Activated T-helper 2 cell treated with anti-CD3 and anti-CD28 coated beads, Interferon-gamma antibody, Interleukin-2, Interleukin-4, amounts not matched to agents 10 μg/mL and 5 μg/mL and 100 μg/mL, durations not matched to agents 14 hours and 24 hours and 36 hours (primary cell): ENCODE data around the gene TPK1. TPM values are rescaled to one million over a fixed set of nuclear protein-coding genes. Genes with fewer than 3 reads are reported as not detected.
"Not testable (repeated sequence)": the region's sequence is repeated elsewhere in the genome, so short reads cannot be mapped to it uniquely, and the experiment has no call there.

Experiments
- DNase-seq: peaks from one replicate; pipeline ENCODE4 v3.0.0; 2021; ENCODE audit warnings: low spot score
- H3K27ac Mint-ChIP-seq: one replicate; pipeline ENCODE4 v1.8.0; 2021; ENCODE audit warnings: mixed read lengths
- H3K27me3 Mint-ChIP-seq: one replicate; pipeline ENCODE4 v1.8.0; 2021; ENCODE audit warnings: low read depth, mixed read lengths
- H3K36me3 Mint-ChIP-seq: one replicate; pipeline ENCODE4 v1.8.0; 2021; ENCODE audit warnings: low read depth, mixed read lengths
- H3K4me1 Mint-ChIP-seq: one replicate; pipeline ENCODE4 v1.8.0; 2021; ENCODE audit warnings: low read depth, mixed read lengths
- H3K4me3 Mint-ChIP-seq: one replicate; pipeline ENCODE4 v1.8.0; 2021; ENCODE audit warnings: low read depth, mild to moderate bottlenecking, moderate library complexity, mixed read lengths
- H3K9me3 Mint-ChIP-seq: one replicate; pipeline ENCODE4 v1.8.0; 2021; ENCODE audit warnings: mixed read lengths
- intact Hi-C: fragments of 100-400 bp; cut with micrococcal nuclease; formaldehyde crosslinking; loops from one replicate; pipeline ENCODE4 v1.15.1; 2023
- total RNA-seq: library from RNA; stranded (reverse); gene quantifications from 2 replicates; pipeline ENCODE4 v1.2.3, GENCODE V29; 2022

Gene TPK1
- total RNA-seq, 1 donor from 2014 or later, result 17.5 TPM

DNA sequence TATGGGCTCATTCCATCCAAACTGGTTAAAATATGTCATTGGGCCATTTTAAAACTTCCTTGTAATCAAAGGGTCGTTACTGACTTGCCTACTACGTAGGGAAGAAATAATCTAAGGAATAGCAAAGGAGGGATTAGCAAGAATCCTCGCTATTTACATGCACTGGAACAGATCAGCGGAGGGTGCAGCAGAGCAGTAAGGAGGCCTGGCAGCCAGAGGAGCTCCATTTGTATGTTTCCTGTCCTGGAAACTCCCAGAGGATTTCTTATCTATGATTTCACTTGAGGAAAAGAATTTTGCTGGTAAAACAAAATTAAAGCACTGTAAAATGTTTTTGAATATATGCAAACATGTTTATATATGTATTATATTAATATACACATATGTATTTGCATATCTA, 107.3 kb downstream of the TPK1 start:
- Mint-ChIP-seq H3K27ac (no peak overlapping the region), H3K27me3 (no peaks in the 10 kb centered on the region), H3K36me3 (no peaks in the 10 kb centered on the region), H3K4me1 (no peaks in the 10 kb centered on the region), H3K9me3 (no peaks in the 10 kb centered on the region), H3K4me3 (no peak overlapping the region)
- intact Hi-C loops, result no loop called here
- no peak for DNase-seq

DNA sequence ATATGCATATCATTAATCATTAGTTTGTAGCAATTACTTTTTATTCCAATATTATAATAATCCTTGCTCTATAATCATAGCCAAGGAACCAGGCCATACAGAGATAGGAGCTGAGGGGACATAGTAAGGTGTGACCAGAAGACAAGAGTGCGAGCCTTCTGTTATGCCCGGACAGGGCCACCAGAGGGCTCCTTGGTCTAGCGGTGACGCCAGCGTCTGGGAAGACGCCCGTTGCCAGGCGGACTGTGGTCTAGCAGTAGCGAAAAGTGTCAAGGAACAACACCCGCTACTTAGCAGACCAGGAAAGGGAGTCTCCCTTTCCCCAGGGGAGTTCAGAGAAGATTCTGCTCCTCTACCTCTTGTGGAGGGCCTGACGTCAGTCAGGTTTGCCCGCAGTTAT, 109.0 kb downstream of the TPK1 start:
- DNase-seq, H3K27me3 Mint-ChIP-seq, H3K9me3 Mint-ChIP-seq, H3K4me3 Mint-ChIP-seq, H3K4me1 Mint-ChIP-seq, intact Hi-C loops, H3K36me3 Mint-ChIP-seq, H3K27ac Mint-ChIP-seq: not testable (repeated sequence)

DNA sequence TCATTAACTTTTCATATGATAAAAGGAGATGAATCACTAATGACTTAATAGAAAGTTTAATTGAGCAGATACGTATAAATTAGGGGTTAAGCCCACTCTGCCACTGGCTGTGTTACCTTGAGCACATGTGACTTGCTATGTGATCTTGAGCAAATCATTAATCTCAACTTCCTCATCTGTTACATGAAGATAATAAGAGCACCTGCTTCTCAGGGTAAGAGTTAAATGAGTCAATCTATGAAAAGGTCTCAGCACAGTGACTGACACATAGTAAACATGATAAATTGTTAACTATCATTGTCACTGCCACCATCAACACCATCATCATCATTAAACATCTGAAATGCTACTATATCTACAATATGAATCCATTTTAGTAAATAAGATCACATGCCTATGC, 110.8 kb downstream of the TPK1 start:
- no peaks in the 10 kb centered on the region for H3K27me3 Mint-ChIP-seq
- DNase-seq, result no peak
- H3K4me1 Mint-ChIP-seq, result peaks cover 3% of the 10 kb centered on the region
- H3K36me3 Mint-ChIP-seq, result no peaks in the 10 kb centered on the region
- no peak overlapping the region for H3K27ac Mint-ChIP-seq
- no peaks in the 10 kb centered on the region for H3K9me3 Mint-ChIP-seq
- intact Hi-C loops, result no loop called here
- no peak overlapping the region for H3K4me3 Mint-ChIP-seq

DNA sequence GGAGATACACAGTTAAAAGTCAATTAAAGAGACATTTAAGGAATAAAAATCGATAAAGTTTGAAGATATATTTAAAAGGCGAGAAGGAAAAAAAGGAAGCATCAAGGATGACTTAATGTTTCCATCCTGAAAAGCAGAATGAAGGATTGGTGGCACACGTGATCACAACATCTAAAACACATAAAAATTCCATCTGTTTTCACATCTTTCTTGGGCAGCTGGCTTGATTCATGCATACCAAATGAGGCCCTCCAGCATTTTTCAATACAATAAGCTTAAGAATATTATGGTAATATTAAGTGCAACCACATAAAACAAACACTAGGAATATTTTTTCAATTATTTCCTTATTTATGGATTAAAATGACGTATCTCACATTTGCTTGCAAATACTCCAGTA, 112.6 kb downstream of the TPK1 start:
- Mint-ChIP-seq H3K36me3 (no peaks in the 10 kb centered on the region), H3K27me3 (no peaks in the 10 kb centered on the region), H3K4me1 (peaks cover 3% of the 10 kb centered on the region), H3K27ac (no peak overlapping the region), H3K4me3 (no peak overlapping the region), H3K9me3 (no peaks in the 10 kb centered on the region)
- intact Hi-C loops, result no loop called here
- DNase-seq, result no peak

DNA sequence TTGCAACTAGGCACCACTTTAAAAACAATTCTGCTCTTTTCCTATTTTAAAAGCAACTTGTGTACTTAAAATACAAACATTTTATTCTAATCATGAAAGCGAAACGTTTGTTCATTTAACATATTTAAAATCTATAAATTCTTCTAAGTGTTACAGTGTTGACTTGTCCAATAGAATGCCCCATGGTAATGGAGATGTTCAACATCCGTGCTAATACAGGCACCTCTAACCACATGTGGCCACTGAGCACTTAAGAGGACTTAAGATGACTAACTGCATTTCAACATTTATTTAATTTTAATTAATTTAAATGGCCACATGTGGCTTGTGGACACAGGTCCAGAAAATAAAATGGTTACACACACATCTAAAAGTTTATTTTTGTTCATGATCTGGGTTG, 115.1 kb downstream of the TPK1 start:
- Mint-ChIP-seq H3K4me3 (no peak overlapping the region), H3K36me3 (no peaks in the 10 kb centered on the region), H3K27ac (no peak overlapping the region), H3K9me3 (no peaks in the 10 kb centered on the region), H3K4me1 (peaks cover 3% of the 10 kb centered on the region), H3K27me3 (no peaks in the 10 kb centered on the region)
- no peak for DNase-seq
- intact Hi-C loops, result no loop called here

DNA sequence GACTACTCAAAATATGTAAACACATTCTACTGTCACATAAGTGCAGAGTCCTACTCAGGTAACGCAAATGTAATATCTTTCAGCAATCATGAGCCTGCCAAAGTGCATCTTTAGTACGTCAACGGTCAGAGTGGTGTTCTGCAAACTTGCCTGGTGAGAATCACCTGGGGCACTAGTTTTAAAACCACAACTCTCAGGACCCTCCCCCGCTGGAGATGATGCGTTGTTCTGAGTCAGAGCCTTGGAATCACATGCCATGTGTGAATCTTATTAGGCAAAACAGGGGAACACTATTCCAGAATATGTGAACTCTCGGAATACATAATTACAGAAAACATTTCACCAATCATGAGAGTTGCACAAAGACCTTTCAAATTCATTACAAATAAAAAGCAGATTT, 115.7 kb downstream of the TPK1 start:
- no peak for DNase-seq
- intact Hi-C loops, result no loop called here
- no peaks in the 10 kb centered on the region for H3K36me3 Mint-ChIP-seq
- H3K4me1 Mint-ChIP-seq, result peaks cover 3% of the 10 kb centered on the region
- H3K27me3 Mint-ChIP-seq, result no peaks in the 10 kb centered on the region
- no peak overlapping the region for H3K4me3 Mint-ChIP-seq
- H3K9me3 Mint-ChIP-seq, result no peaks in the 10 kb centered on the region
- H3K27ac Mint-ChIP-seq, result no peak overlapping the region

DNA sequence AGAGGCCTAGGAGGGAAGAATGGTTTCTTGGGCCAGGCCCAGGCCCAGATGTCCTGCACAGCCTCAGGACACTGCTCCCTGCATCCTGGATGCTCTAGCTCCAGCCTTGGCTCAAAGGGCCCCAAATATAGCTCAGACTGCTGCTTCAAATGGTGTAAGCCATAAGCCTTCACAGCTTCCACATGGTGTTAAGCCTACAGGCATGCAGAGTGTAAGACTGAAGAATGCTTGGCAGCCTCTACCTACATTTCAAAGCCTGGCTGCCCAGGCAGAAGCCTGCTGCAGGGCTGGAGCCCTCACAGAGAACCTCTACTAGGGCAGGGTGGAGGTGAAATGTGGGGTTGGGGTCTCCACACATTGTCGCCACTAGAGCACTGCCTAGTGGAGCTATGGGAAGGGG, 118.1 kb downstream of the TPK1 start:
- Mint-ChIP-seq H3K36me3 (no peaks in the 10 kb centered on the region), H3K4me1 (peaks cover 6% of the 10 kb centered on the region), H3K27me3 (no peaks in the 10 kb centered on the region), H3K9me3 (no peaks in the 10 kb centered on the region), H3K27ac (no peak overlapping the region), H3K4me3 (no peak overlapping the region)
- DNase-seq, result no peak
- intact Hi-C loops, result no loop called here

DNA sequence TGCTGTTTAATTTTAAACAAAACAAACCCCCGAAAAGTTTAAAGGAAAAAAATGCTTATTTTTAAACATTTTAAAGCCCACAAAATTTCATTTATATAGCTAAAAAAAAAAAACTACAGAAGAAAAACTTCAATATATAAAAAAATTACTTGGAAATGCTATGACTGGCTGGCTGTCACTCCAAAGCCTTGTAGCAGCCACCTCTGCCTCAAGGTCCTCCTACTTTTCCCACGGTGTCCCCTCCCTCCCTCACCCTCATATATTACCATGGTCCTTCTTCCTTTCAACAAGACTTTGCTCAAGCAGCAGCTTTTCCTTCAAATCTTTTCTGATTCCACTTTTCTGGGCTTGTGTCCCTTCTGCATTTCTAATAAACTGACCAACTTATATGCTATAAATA, 122.0 kb downstream of the TPK1 start:
- H3K27ac Mint-ChIP-seq, result no peak overlapping the region
- H3K4me3 Mint-ChIP-seq, result no peak overlapping the region
- intact Hi-C loops, result no loop called here

DNA sequence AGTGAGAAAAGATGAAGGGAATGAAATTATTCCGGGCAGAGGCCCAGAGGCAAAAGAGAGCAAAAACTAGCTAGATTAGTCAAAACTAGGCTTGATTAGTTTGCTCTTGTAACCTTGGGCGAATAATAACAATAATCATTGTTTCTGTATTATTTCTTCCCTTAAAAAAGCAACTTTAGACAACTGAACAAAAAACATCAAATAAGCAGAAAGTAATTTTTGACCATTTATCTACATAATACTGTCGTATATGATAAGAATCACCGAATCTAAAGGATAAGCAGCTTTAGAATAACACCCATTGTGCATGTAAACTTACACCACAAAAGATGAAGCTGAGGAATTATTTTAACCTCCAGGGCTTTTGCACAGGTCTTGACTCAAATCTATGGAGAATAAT, 125.1 kb downstream of the TPK1 start:
- Mint-ChIP-seq H3K27ac (no peak overlapping the region), H3K27me3 (no peaks in the 10 kb centered on the region), H3K36me3 (no peaks in the 10 kb centered on the region), H3K4me1 (peaks cover 5% of the 10 kb centered on the region), H3K4me3 (no peak overlapping the region), H3K9me3 (no peaks in the 10 kb centered on the region)
- intact Hi-C loops, result no loop called here
- no peak for DNase-seq

More for the DNA sequence above, 122.0 kb downstream of the TPK1 start:
- no peaks in the 10 kb centered on the region for H3K27me3 Mint-ChIP-seq
- no peak for DNase-seq
- no peaks in the 10 kb centered on the region for H3K9me3 Mint-ChIP-seq
- H3K4me1 Mint-ChIP-seq, result peaks cover 5% of the 10 kb centered on the region
- no peaks in the 10 kb centered on the region for H3K36me3 Mint-ChIP-seq

DNA sequence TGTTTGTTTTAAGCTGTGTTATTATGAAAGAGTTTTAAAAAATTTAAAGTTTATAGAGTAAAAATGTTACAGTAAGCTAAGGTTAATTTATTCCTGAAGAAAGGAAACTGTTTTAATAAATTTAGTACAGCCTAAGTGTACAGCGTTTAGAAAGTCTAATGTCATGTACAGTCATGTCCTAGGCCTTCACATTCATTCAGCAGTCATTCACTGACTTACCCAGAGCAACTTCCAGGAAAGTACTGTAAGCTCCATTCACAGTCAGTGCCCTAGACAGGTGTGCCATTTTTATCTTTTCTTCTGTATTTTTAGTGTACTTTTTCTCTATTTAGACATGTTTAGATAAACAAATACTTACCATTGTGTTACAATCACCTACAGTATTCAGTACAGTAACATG, 126.8 kb downstream of the TPK1 start:
- no peaks in the 10 kb centered on the region for H3K9me3 Mint-ChIP-seq
- H3K27me3 Mint-ChIP-seq, result no peaks in the 10 kb centered on the region
- H3K27ac Mint-ChIP-seq, result no peak overlapping the region
- intact Hi-C loops, result no loop called here
- peaks cover 5% of the 10 kb centered on the region for H3K4me1 Mint-ChIP-seq
- no peak overlapping the region for H3K4me3 Mint-ChIP-seq
- H3K36me3 Mint-ChIP-seq, result no peaks in the 10 kb centered on the region
- no peak for DNase-seq

DNA sequence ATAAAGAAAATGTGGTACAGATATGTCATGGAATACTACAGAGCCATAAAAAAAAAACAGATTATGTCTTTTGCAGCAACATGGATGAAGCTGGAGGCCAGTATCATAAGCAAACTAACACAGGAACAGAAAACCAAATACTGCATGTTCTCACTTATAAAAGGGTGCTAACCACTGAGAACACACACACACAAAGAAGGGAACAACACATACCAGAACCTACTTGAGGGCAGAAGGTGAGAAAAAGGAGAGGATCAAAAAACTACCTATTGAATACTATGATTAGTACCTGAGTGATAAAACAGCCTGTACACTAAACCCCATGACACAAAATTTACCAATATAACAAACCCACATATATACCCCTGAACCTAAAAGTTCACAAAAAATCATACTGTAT, 144.6 kb downstream of the TPK1 start:
- Mint-ChIP-seq H3K9me3 (no peaks in the 10 kb centered on the region), H3K4me3 (no peak overlapping the region), H3K27me3 (no peaks in the 10 kb centered on the region), H3K27ac (no peak overlapping the region), H3K4me1 (no peaks in the 10 kb centered on the region), H3K36me3 (no peaks in the 10 kb centered on the region)
- no peak for DNase-seq
- intact Hi-C loops, result no loop called here

DNA sequence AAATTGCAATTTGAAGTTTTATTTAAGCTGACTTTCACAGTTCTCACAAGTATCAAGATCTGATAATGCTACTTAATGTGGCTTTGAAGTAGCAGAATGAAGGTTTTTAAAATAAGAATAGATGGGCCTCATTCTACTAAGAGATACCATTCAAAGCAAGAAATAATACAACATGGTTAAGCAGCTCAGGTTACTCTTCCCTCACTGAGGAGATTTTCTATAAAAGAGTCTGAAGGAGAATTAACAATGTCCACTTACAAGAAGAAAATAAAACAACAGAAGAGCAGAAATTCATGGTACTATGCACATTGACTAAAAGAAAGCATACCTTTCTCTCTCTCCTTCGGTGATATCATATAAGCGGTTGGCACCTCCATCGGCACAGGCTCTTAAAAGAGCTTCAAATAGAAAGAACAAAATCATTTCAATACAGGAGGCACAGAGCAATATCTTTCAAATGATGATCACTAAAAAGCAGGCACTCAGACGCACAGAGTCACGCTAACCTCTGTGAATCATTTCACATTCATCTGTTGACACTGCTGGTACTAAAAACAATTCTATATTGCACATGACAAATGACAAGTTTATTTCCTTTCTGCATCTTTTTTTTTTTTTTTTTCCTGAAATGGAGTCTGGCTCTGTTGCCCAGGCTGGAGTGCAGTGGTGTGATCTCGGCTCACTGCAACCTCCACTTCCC, 153.1 kb downstream of the TPK1 start:
- Mint-ChIP-seq H3K36me3 (no peaks in the 10 kb centered on the region), H3K27me3 (no peaks in the 10 kb centered on the region), H3K4me1 (no peaks in the 10 kb centered on the region), H3K4me3 (no peak overlapping the region), H3K27ac (no peak overlapping the region), H3K9me3 (no peaks in the 10 kb centered on the region)
- intact Hi-C loops, result no loop called here
- DNase-seq, result no peak

DNA sequence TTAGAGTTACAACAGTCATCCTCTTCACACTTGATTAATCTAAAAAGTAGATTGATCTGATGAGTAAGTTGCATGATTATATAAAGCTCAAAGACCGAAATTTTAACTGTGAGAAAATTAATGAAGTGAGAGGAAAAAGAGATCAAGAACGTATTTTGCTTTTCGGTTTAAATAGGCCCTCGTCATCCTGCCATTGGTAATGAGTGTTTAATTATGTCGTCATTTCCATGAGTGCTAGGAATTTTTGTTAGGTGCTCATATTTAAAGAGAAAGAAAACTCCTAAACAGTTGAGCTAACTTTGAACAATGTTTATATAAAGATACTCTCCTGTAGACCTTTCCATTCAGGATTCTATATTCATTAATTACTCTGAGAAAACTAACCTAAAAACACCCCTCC, 159.4 kb downstream of the TPK1 start:
- intact Hi-C loops, result no loop called here
- no peaks in the 10 kb centered on the region for H3K36me3 Mint-ChIP-seq
- H3K4me3 Mint-ChIP-seq, result no peak overlapping the region

DNA sequence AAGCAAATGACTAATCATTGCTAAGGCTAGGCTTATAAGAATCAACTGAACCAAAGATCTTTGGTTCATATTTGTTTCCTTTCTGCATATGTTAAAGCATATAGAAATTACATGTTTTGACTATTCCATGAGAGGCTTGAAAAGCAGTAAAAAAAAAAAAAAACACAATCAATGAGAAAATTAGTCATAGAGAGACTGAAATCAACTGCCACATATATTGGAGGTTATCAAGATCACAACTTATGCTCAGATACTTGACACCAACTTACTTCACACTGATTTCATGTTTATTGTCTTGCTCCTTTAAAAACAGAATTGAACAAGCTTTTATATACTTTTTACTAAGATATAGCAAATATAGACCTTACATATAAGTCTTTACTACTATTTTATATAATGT, 161.3 kb downstream of the TPK1 start:
- H3K27me3 Mint-ChIP-seq, result no peaks in the 10 kb centered on the region
- no peak overlapping the region for H3K27ac Mint-ChIP-seq
- DNase-seq, result no peak
- H3K9me3 Mint-ChIP-seq, result no peaks in the 10 kb centered on the region
- H3K4me1 Mint-ChIP-seq, result no peaks in the 10 kb centered on the region
- H3K36me3 Mint-ChIP-seq, result no peaks in the 10 kb centered on the region
- intact Hi-C loops, result no loop called here
- H3K4me3 Mint-ChIP-seq, result no peak overlapping the region

More for the DNA sequence above, 159.4 kb downstream of the TPK1 start:
- DNase-seq, result no peak
- Mint-ChIP-seq H3K27ac (no peak overlapping the region), H3K4me1 (no peaks in the 10 kb centered on the region), H3K27me3 (no peaks in the 10 kb centered on the region), H3K9me3 (no peaks in the 10 kb centered on the region)
